SK-N-SH treated with all-trans-retinoic acid at 6 μM for 48 hours (cell line): Measurements from ENCODE around the gene STING1.

Experiments used
- ARNTL ChIP-seq: fragments of 450-650 bp; formaldehyde crosslinking; IDR thresholded peaks from 2 replicates; pipeline ENCODE4 v1.5.0; 2020; ENCODE audit warnings: low read depth, mild to moderate bottlenecking, moderate library complexity, borderline replicate concordance
- CREB5 ChIP-seq: fragments of 250-450 bp; sonication (Bioruptor Pico); IDR thresholded peaks from 2 replicates; pipeline ENCODE4 v1.5.1; 2020; ENCODE audit warnings: low read depth, mild to moderate bottlenecking, moderate library complexity
- ESRRG ChIP-seq: fragments of 250-450 bp; sonication (Bioruptor Pico); IDR thresholded peaks from 2 replicates; pipeline ENCODE4 v1.6.1; 2021; ENCODE audit warnings: mild to moderate bottlenecking
- GLIS3 ChIP-seq: fragments of 250-450 bp; sonication (Bioruptor Pico); IDR thresholded peaks from 2 replicates; pipeline ENCODE4 v1.5.0; 2020; ENCODE audit warnings: mild to moderate bottlenecking, moderate library complexity
- PATZ1 ChIP-seq: fragments of 250-450 bp; sonication (Bioruptor Pico); IDR thresholded peaks from 2 replicates; pipeline ENCODE4 v1.8.0; 2020; ENCODE audit warnings: mild to moderate bottlenecking, moderate library complexity, borderline replicate concordance
- POU6F1 ChIP-seq: fragments of 250-450 bp; sonication (Bioruptor Pico); IDR thresholded peaks from 2 replicates; pipeline ENCODE4 v1.8.0; 2021; ENCODE audit warnings: low read depth, mild to moderate bottlenecking, moderate library complexity, borderline replicate concordance
- RARB ChIP-seq: fragments of 250-450 bp; sonication (Bioruptor Pico); IDR thresholded peaks from 2 replicates; pipeline ENCODE4 v1.8.0; 2021; ENCODE audit warnings: mild to moderate bottlenecking, moderate library complexity
- SNAI2 ChIP-seq: fragments of 250-450 bp; sonication (Bioruptor Pico); IDR thresholded peaks from 2 replicates; pipeline ENCODE4 v1.5.0; 2020; ENCODE audit warnings: mild to moderate bottlenecking, moderate library complexity
- TOX ChIP-seq: fragments of 250-450 bp; sonication (Bioruptor Pico); IDR thresholded peaks from 2 replicates; pipeline ENCODE4 v1.8.0; 2021; ENCODE audit warnings: mild to moderate bottlenecking, moderate library complexity, borderline replicate concordance
- ZFP30 ChIP-seq: fragments of 450-650 bp; formaldehyde crosslinking; IDR thresholded peaks from 2 replicates; pipeline ENCODE4 v1.5.0; 2022; ENCODE audit warnings: mild to moderate bottlenecking, moderate library complexity
- ZNF70 ChIP-seq: fragments of 450-650 bp; formaldehyde crosslinking; IDR thresholded peaks from 2 replicates; pipeline ENCODE4 v1.5.0; 2020; ENCODE audit warnings: mild to moderate bottlenecking, moderate library complexity
- ZNF8 ChIP-seq: fragments of 450-650 bp; formaldehyde crosslinking; IDR thresholded peaks from 2 replicates; pipeline ENCODE4 v1.5.0; 2020; ENCODE audit warnings: mild to moderate bottlenecking, moderate library complexity

- TF ChIP-seq ESRRG (CRISPR knock-in tag) (no peak), ZNF70 (CRISPR knock-in tag) (no peak), RARB (CRISPR knock-in tag) (no peak), ZFP30 (CRISPR knock-in tag) (no peak), ARNTL (no peak), SNAI2 (CRISPR knock-in tag) (no peak), PATZ1 (CRISPR knock-in tag) (no peak), ZNF8 (CRISPR knock-in tag) (no peak), CREB5 (CRISPR knock-in tag) (no peak), POU6F1 (no peak), GLIS3 (CRISPR knock-in tag) (no peak), TOX (CRISPR knock-in tag) (no peak)
These were observed 35.4 kb downstream of the STING1 start for GRCh38 chr5:139446956-139447779.
